ENCODE measurements around the gene GRM8.

DNA sequence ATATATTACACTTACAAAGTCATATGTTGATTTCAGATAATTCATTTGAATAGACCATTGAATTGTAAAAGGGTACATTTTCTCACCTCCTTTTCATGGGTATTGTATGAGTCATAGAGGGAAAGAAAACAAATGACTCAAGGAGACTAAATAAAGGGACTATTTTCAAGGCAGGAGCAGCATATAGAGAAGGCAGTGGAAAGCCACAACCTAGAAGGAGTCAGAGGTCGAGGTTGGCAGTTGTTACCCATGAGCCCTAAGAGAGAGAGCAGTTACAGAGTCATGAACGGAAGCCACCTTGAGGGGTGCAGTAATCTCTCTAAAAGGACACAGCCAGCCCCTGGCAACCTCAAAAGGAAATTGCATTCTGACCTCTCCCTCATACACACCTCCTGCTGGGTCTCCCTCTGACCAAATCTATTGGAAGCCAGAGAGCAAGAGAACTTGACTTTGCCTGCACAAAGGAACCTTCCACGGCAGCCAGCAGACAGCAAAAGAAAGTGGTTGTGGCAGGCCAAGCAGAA is 137.9 kb downstream of the GRM8 start:
- TF ChIP-seq FOXA1 (IDR thresholded peaks at IDR 0.05): no peak
- no peak for TF ChIP-seq FOXM1 (IDR thresholded peaks at IDR 0.05; ENCODE audit: borderline replicate concordance)
- no peak for TF ChIP-seq FOXK2 (IDR thresholded peaks at IDR 0.05)
- TF ChIP-seq BHLHE40 (IDR thresholded peaks at IDR 0.05; ENCODE audit: borderline replicate concordance): no peak
- no peak for TF ChIP-seq CTBP1 (IDR thresholded peaks at IDR 0.05; ENCODE audit: borderline replicate concordance)
- no peak for TF ChIP-seq SUZ12 (IDR thresholded peaks at IDR 0.05)

Measured in HEK293T (cell line).